COR-L47 (cell line): ENCODE results near the gene FBXO2.
"Not testable (repeated sequence)": the region's sequence is repeated elsewhere in the genome, so short reads cannot be mapped to it uniquely, and the experiment has no call there.

Experiments used
- DNase-seq: peaks from one replicate; lab custom pipeline; 2025; lab: John Stamatoyannopoulos, UW

Gene FBXO2

DNA sequence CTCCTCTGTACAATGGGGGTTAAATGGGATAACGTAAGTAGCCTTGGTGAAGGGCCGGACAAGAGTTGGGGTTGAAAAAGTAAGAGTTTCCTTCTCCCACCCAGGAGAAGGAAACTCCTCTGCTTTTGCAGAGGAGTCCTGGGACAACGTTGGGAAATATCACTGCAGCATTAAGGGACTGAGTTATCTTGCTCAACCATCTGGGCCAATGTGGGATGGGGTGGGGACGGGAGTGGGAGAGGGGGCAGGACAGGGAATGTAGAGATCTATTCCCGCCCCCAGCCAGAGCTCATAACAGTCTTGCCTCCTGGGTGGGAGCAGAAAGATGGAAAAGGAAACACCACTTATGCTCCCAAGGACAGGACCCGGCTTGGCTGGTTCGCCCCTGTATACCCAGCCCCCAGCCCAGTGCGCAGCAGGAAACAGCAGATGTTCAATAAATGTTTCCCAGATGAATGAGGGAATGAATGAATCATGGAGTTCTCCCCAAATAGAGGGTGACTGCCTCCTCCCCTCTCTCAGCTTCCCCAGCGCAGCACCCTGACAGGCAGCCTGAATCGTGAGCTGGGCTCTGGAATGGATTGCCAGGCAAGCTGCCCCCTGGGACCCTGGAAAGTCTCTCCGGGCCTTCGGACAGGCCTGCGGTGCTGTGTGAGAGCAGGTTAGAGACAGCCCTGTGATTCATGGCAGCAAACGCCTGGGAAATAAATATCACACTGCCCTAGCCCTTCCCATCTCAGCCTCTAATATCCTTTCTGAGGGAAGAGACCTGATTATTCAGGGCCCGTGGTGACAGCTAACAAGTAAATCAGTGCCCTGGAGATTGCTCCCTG lies 24.8 kb downstream of the FBXO2 start:
- DNase-seq = no peak

DNA sequence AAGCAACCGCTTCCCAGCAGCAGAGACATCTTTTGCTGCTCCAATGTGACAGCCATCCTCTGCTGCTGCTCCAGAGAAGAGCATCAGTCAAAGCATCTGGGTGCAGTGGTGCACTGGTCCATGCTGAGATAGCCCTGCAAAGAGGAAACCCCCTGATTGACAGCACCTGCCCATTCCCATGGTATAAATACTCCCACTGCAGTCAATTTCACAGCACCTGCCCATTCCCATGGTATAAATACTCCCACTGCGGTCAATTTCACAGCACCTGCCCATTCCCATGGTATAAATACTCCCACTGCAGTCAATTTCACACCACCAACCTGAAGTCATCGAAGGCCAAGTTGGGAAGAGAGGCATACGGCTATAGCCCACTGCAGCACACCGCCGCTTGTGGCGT lies 25.5 kb downstream of the FBXO2 start:
- no peak for DNase-seq

DNA sequence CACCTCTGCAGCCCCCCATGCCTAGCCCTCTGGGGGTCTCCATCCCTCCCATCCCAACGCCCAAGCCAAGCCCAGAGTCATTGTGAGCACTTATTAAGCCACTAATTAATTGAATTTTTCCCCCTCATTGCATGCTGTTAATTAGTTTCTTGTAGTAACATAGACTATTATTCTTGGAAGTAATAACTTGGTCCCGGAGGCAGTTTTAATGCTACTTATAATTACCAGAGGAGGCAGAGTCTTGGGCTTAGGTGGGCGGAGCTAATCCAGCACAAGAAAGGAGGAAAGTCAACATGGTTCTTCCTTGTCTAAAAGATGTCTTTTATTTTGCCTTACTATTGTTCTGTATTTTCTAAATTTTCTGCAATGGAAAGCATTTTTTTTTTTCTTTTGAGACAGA lies 27.7 kb downstream of the FBXO2 start:
- no peak for DNase-seq

DNA sequence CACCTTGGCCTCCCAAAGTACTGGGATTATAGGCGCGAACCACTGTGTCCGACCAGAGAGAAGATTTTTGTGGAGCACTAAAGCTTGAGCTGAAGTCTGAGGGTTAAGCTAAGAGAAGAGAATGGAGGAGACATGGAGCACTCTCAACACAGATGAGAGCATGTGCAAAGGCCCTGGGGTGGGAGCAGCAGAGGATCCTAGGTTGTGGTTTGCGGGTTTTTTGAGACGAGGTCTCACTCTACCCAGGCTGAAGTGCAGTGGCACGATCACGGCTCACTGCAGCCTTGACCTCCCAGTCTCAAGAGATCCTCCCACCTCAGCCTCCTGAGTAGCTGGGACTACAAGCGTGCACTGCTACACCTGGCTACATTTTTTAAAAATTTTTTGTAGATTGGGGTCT lies 30.5 kb downstream of the FBXO2 start:
- DNase-seq = no peak

DNA sequence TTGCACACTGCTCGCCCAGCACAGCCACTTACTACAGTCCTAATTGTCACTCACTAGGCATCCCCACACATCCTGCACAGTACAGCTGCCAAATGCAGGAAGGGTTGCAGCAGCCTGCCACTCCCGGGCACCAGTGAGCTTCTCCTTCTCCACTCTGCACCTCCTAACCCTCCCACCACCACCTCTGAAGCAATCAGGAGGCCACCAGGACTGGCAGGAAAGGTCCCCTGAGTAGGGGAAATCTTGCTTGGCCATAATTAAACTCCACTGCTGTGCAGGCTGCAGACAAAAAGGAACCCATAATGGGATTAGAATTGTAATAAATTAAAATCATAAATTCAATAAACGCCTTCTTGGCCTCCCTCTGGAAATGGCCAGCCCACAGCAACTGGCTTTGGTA lies 31.8 kb downstream of the FBXO2 start:
- no peak for DNase-seq

DNA sequence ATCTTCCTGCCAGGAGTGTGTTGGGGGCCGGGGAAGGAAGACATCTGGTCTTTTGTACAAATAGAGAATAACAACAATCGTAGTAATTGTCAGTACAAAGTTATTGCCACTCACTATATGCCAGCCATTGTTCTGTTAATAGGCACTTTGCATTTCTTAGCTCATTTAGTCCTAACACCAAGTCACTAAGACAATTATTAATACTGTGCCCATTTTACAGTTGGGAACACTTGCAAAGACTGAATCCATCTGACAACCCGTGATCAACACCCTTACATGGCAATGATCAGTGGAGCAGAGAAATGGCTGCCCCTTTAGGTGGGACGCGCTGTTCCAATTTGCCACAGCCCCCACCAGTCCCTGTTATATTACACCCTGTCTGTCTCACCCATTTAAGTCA lies 33.3 kb downstream of the FBXO2 start:
- DNase-seq = no peak

DNA sequence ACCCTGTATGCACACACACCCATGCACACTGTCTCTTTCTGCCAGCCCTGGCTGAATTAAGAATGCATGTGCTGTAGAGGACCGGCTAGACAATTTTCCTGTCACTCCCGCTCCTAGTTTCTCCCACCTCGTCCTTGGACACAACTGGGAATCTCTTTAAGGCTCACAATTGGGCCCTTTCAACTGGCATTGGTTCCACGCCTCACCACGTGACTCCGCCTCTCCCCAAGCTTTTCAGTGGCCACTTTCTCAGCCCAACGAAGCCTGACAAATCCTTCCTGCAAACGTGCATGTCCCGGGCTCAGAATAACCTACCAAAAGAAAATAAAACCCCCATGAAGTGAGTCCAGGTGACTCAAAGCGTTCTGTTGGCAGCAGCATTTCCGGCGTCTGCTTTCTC lies 33.8 kb downstream of the FBXO2 start:
- no peak for DNase-seq

DNA sequence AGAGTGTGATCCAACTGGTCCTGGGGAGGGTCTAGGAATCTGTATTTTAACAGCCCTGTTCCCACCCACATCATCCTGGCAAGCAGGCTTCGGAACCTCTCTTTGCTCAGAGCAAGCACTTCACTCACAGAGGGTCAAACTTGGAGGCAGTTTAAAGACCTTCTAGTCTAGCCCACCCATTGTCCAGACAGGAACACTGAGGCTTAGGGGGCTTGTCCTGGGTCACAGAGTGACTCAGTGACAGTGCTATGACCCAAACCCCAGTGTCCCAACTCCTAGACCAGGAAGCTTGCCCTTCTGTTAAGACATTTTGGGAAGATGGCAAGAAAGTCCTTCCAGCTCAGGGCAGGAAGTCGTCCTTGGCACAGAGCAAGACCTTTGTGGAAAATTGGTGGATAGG lies 36.5 kb downstream of the FBXO2 start:
- no peak for DNase-seq

DNA sequence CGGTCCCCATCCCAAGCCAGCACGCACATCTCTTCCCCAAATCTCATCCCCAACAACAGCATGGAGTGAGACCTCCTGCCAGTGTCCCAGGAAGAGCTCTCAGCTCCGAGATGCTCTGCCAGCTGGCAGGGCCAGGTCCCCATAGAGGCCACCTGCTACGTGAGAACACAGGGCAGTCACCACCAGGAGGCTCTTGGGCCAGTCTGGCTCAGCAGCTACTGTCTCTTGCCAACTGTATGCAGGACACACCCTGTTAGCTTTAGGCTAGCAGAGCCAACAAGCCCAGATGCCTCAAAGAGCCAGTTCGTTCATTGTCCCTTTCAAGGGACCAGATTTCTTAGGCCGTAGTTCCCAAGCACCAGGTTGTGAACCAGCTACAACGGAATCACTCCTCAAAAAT lies 36.9 kb downstream of the FBXO2 start:
- DNase-seq = peak; percentile 53

DNA sequence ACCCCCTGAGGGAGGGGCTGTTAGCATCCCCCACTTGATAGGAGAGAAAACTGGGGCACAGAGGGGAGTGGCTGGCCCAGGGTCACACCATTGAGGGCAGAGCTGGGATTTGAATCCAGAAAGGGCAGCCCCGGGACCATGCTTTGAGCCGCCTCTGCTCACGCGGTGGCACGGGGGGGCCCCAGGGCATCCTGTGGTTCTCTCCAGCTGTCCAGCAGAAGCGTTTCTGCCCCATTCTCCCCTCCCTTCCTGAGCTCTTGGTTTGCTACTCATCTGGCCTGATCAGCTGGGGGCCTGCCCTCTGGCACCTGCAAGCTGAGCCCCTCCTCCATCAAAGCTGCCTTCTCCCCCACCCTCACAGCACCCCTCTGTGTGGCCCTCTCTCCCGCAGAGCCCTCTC lies 37.5 kb downstream of the FBXO2 start:
- DNase-seq = no peak

DNA sequence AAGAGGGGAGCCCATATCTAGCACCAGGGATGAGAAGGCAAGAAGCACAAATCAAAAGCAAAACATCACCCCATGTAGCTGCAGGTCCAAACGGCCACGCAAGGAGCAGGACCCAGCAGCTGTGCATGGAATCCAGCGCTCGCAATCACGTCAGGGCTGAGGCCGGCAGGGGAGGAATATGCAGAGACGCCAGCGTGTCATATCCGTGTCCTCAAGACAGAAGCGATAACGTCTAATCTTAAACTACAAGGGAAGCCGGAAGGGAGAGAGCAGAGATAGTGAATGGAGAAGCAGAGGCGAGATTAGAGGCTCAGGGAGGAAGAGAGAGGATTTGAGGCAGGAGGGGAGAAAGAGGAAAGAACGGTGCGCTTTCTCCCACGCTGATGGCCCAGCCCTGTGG lies 39.1 kb downstream of the FBXO2 start:
- DNase-seq = no peak

DNA sequence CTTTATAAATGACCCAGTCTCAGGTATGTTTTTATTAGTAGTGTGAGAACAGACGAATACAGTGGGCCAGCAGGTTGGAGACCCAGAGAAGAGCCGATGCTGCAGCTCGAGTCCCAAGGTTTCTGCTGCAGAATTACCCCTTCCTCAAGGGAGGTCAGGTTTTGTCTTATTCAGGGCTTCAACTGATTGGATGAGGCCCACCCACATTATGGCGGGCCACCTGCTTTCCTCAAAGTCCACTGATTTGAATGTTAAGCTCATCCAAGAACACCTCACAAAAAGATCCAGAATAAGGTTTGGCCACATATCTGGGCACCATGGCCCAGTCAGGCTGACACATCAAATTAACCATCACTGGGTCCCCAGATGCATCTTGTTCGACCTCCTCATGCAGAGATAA lies 40.9 kb downstream of the FBXO2 start:
- no peak for DNase-seq

DNA sequence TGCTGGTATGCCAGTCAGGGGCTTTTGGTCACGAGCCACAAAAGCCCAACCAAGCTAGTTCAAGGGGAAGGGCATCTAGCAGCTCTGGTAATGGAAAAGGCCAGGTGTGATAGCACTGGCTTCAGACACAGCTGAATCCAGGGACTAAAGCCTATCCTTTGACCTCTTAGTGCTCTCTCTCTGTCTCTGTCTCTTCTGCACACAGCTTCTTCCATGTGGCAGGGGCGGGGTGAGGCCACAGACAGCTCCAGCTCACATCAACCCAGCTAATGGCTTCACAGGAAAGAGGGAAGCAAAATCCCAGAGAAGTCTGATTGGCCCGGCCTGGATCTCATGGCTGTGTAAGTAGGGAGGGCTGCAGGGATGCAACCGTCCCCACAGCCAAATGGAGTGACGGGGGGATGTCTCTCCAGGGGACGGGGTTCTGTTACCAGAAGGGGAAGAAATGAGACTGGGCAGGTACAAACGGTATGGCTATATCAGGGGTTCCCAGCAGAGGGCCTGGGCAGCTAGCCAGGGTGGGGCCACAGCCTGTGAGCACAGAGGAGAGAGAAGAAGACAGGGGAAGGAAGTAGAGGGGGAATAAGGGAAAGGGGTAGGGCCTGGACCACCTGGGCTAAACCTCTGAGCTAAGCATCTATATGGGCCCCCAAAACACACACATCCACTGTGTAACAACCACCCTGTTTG lies 42.4 kb downstream of the FBXO2 start:
- no peak for DNase-seq

DNA sequence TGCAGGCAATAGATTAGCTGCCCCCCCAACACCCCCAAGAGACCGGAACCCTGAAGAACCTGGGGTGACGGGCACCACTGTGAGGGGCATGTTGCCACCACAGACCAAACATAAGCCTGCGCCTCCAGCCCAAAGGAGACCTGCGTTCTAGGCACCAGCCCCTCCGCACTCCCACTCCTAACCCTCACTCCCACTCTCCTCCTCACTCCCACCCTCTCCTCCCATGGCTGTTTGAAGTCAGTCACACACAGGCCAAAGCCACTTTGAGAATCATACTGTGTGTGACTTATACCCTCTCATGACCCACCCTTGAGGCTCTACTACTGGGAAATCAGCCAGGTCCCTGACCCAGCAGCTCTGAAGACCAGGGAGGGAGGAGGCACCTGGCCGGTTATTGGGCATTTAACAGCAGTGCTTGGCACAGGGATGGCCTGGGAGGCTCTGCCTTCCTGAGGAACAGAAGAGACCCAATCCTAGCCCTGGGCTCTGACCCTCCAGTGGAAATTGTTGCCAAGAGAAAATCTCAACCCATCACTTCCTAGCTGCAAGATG lies 43.5 kb downstream of the FBXO2 start:
- no peak for DNase-seq

DNA sequence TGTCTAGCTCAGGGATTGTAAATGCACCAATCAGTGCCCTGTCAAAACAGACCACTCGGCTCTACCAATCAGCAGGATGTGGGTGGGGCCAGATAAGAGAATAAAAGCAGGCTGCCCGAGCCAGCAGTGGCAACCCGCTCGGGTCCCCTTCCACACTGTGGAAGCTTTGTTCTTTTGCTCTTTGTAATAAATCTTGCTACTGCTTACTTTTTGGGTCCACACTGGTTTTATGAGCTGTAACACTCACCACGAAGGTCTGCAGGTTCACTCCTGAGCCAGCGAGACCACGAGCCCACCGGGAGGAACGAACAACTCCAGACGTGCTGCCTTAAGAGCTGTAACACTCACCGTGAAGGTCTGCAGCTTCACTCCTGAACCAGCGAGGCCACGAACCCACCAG lies 44.9 kb downstream of the FBXO2 start:
- not testable (repeated sequence) for DNase-seq

DNA sequence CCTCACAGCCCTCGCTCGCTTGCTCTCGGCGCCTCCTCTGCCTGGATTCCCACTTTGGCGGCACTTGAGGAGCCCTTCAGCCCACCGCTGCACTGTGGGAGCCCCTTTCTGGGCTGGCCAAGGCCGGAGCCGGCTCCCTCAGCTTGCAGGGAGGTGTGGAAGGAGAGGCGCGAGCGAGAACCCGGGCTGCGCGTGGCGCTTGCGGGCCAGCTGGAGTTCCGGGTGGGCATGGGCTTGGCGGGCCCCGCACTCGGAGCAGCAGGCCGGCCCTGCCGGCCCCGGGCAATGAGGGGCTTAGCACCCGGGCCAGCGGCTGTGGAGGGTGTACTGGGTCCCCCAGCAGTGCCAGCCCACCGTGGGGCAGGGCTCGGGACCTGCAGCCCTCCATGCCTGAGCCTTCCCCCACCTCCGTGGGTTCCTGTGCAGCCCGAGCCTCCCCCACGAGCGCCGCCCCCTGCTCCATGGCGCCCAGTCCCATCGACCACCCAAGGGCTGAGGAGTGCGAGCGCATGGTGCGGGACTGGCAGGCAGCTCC lies 45.6 kb downstream of the FBXO2 start:
- not testable (repeated sequence) for DNase-seq

DNA sequence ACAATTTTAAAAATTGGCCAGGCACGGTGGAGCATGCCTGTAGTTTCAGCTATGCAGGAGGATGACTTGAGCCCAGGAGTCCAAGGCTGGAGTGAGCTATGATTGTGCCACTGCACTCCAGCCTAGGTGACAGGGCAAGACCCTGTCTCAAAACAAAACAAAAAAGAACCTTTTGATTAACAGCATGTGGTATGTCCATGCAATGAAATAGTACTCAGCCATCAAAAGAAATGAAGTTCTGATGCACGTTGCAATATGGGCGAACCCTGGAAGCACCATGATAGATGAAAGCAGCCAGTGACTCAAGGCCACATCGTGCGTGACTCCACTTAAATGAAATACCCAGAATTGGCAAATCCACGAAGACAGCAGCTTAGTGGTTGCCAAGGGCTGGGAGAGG lies 47.5 kb downstream of the FBXO2 start:
- no peak for DNase-seq

DNA sequence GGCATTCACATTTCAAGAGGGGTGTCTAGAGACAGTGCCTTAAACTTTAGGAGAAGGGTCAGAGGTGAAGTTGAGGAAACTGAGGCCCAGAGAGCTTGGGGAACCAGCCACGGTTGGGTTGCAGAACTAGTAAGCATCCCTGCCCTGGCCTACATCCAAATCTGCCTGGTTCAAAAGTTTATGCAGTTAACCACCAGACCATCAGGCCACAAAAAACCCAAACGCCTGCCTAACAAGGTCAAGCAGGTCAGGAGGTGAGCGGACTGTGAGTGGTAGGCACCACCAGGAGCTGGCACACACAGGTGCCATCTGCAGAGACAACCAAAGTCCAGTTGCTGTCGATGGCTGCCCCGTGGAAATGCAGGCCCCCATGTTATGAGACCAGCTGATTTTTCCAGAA lies 51.2 kb downstream of the FBXO2 start:
- no peak for DNase-seq

DNA sequence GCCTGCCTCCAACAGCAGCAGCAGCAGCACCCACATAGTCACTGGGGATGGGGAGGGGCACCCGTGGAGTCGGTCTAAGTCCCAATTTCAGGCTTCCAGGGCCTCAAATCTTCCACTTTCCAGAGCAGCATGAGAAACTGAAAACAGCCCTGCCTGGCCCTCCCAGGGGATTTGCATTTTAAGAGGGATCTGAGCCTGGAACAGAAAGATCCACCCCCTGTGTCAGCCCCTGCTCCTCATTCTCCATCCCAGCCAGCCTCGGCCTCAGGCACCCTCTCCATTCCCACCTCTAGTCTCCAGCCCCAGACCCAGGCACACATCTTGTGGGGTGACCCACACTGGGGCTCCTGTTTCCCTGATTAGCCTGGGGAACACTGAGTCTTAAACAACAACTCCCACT lies 51.8 kb downstream of the FBXO2 start:
- DNase-seq = no peak

DNA sequence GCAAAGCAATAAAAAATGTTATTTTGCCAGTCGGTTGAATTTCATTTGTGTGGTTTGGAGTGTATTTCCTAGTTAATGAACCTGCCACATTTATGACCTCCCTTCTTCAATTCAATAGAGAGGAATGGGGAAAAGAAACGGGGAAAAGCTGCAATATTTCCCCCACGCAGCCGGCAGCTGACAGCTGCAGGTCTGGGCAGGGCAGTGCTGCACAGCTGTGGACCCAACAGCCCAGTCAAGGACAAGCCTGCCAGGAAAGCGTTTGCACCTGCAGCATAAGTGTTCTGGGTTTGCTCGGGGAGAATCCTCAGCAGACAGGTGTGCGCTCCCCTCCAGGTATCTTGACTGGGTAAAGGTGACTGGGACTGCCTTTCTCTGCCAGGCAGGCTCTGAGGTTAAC lies 53.4 kb downstream of the FBXO2 start:
- no peak for DNase-seq

DNA sequence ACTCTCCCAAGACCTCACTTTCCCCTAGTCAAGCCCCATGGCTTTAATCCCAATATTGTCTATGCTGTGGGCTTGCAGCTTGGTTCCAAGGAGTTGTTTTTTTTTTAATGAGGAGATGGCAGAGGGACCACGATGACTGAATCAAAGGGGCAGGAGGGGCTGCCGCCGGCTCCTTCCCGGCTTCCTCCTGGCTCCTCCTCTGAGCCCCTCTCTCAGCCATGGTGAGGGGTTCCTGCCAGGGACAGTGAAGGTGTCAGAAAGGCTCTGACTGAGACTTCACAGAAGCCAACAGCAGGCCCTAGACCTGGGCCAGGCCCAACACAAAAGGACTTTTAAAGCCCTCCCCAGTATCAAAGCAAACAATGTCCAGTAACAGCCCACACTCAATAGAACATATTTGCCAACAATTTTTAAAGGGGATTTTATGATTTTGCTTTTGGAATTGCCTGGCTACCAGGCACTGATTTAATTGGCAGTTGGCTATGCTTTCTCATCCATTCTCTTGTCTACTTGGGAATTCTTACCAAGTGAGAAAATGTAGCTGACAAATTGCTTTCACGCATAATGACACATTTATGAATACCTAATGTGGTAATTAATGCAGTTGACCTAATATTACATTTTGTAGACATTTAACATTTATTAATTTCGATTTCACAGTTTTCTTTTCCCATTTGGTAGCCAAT lies 54.2 kb downstream of the FBXO2 start:
- no peak for DNase-seq

DNA sequence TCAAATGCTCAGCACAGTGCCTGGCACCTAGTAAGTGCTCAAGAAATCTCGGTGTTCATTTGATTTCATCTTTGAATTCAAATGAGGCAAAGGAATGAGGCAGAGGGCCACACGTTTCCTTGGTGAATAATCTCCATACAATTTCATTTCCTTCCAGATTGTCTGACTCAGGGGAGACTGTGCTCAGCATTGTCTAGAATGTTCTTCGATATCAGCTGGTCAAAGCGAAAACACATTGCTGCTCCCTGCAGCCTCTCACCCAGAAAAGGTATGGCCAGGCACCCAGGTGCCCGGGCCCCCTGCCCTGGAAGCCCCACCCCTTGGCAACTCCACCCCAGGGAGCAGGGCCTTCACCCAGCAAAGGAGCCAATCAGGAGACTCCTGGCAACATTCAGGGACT lies 55.8 kb downstream of the FBXO2 start:
- DNase-seq = no peak
